K562 (cell line): ENCODE results near the gene PIP4K2C. TPM values are rescaled to one million over a fixed set of nuclear protein-coding genes. Genes with fewer than 3 reads are reported as not detected.

Source experiments
- CTBP1 ChIP-seq: fragments of 450-650 bp; IDR thresholded peaks from 2 replicates; pipeline ENCODE4 v1.6.1; 2016; ENCODE audit warnings: borderline replicate concordance
- HMGXB4 ChIP-seq: sonication (generic); formaldehyde crosslinking; IDR thresholded peaks from 2 replicates; pipeline ENCODE4 v1.8.1; 2023; ENCODE audit warnings: mild to moderate bottlenecking, missing genetic modification reagents
- HOXB6 ChIP-seq: fragments of 250-450 bp; sonication (Bioruptor Pico); IDR thresholded peaks from 2 replicates; pipeline ENCODE4 v1.5.1; 2022; ENCODE audit warnings: mild to moderate bottlenecking, borderline replicate concordance
- KLF13 ChIP-seq: fragments of 450-650 bp; IDR thresholded peaks from 2 replicates; pipeline ENCODE4 v1.6.1; 2016; ENCODE audit warnings: missing genetic modification characterization, low read depth, mild to moderate bottlenecking, missing compliant biosample characterization, moderate library complexity, borderline replicate concordance
- MAX ChIP-seq: sonication (generic); formaldehyde crosslinking; IDR thresholded peaks from 2 replicates; pipeline ENCODE4 v1.9.0; 2022; ENCODE audit warnings: mild to moderate bottlenecking, missing genetic modification reagents
- MECOM ChIP-seq: fragments of 250-450 bp; sonication (Bioruptor Pico); IDR thresholded peaks from 2 replicates; pipeline ENCODE4 v1.8.0; 2022; ENCODE audit warnings: inconsistent platforms
- NR2C1 ChIP-seq, 2 experiments: fragments of 450-650 bp; IDR thresholded peaks; 2 replicates each; pipeline ENCODE4 v1.6.1; 2017; ENCODE audit warnings: mild to moderate bottlenecking in 2 of 2, antibody characterized with exemption in 1 of 2, inconsistent platforms in 1 of 2, missing compliant biosample characterization in 1 of 2, missing genetic modification characterization in 1 of 2
- PHF21A ChIP-seq: fragments of 450-650 bp; IDR thresholded peaks from 2 replicates; pipeline ENCODE4 v1.6.1; 2017; ENCODE audit warnings: low read depth, borderline replicate concordance
- PML ChIP-seq: IDR thresholded peaks from 2 replicates; pipeline ENCODE4 v1.6.1; 2012; ENCODE audit warnings: low read length, inconsistent platforms
- POLR2H ChIP-seq: IDR thresholded peaks from 2 replicates; pipeline ENCODE4 v1.6.1; 2016; ENCODE audit warnings: missing genetic modification characterization, low read depth, mild to moderate bottlenecking, control low read depth, missing compliant biosample characterization, moderate library complexity
- RBM17 ChIP-seq: fragments of 200-400 bp; formaldehyde crosslinking; IDR thresholded peaks from 2 replicates; pipeline ENCODE4 v1.6.1; 2017; ENCODE audit warnings: low read depth, mild to moderate bottlenecking, low read length, borderline replicate concordance
- SIN3B ChIP-seq: fragments of 450-650 bp; IDR thresholded peaks from 2 replicates; pipeline ENCODE4 v1.6.1; 2017; ENCODE audit warnings: low read depth, mild to moderate bottlenecking, moderate library complexity
- SMARCC2 ChIP-seq: fragments of 450-650 bp; IDR thresholded peaks from 2 replicates; pipeline ENCODE4 v1.6.1; 2017; ENCODE audit warnings: antibody characterized with exemption, moderate library complexity, mild to moderate bottlenecking, low read depth
- ZBTB40 ChIP-seq, 2 experiments: fragments of 450-650 bp in 1 of 2; sonication (generic) in 1 of 2; formaldehyde crosslinking in 1 of 2; IDR thresholded peaks; 2 replicates each; pipeline versions ENCODE4 v1.7.1 to v1.9.0; 2016 to 2022; ENCODE audit warnings: inconsistent platforms in 1 of 2, mild to moderate bottlenecking in 1 of 2, missing genetic modification reagents in 1 of 2
- polyA plus RNA-seq, 8 experiments: library from polyadenylated mRNA; depleted of rRNA in 4 of 8; stranded (reverse) in 5 of 8; unstranded in 3 of 8; fragments of >200 nt; fragmentation: Nextera tagmentation in 2 of 8; fragmentation: Illumina TruSeq in 1 of 8; extraction: Ambion mirVana in 2 of 8; extraction: Trizol in 1 of 8; gene quantifications; 2 replicates each; pipeline versions ENCODE4 v1.2.1 to v1.2.3, GENCODE V29; 2011 to 2014; ENCODE audit warnings: inconsistent platforms in 1 of 8, missing spikeins in 1 of 8
- total RNA-seq, 7 experiments: library from RNA; depleted of rRNA in 6 of 7; stranded (reverse); fragments of >200 nt in 6 of 7; fragmentation: Illumina TruSeq in 2 of 7; extraction: Trizol in 2 of 7; gene quantifications; 2 replicates each; pipeline versions ENCODE4 v1.2.1 to v1.2.3, GENCODE V29; 2011 to 2021; ENCODE audit warnings: low replicate concordance in 1 of 7

Gene PIP4K2C
- total and polyA plus RNA-seq, 9 of the 15 experiments (the other 6 are each of a cell fraction or from before 2014, with no cell fraction given): 9.0 to 41.4 (median 18.3) TPM

GRCh38 chr12:57632958-57633840 is 42.2 kb downstream of the PIP4K2C start, which contains the start of gene B4GALNT1 (continued):
- TF ChIP-seq HMGXB4 (CRISPR knock-in tag) (peak; percentile 95), SIN3B (0 out of 2 replicates have a peak, but pooled peaks have one; percentile 41), PML (peak; percentile 40; the same call in 1 of the 2 replicates), KLF13 (tag) (peak; percentile 41; the same call in 1 of the 2 replicates), MAX (CRISPR knock-in tag) (no peak), ZBTB40 (IDR thresholded peaks at IDR 0.05) (peak; percentile 19; the same call in 1 of the 2 replicates), ZBTB40 (CRISPR knock-in tag; IDR thresholded peaks at IDR 0.05) (no peak), POLR2H (tag) (no peak), PHF21A (peak; percentile 13; the same call in 1 of the 2 replicates), HOXB6 (CRISPR knock-in tag) (no peak), MECOM (CRISPR knock-in tag) (no peak), SMARCC2 (no peak), NR2C1 (IDR thresholded peaks at IDR 0.05) (no peak), NR2C1 (tag; IDR thresholded peaks at IDR 0.05) (no peak), CTBP1 (peak; percentile 90), RBM17 (no peak)
